Trophoblast cell (in vitro differentiated cells and primary cell): Measurements from ENCODE around the gene VCP.
A peak's percentile ranks its signal among the peaks of the same experiment; 100 is the strongest.

Source experiments
- DNase-seq, 2 donors: peaks; one replicate each; pipeline ENCODE4 v3.0.0-alpha.2; 2016
- H2AFZ ChIP-seq: 2 replicates; pipeline ENCODE4 v1.6.1; 2013; ENCODE audit warnings: low read length, moderate library complexity, mild to moderate bottlenecking; ENCODE audit not compliant: insufficient read depth, poor library complexity
- H2AK5ac ChIP-seq: 2 replicates; pipeline ENCODE4 v1.6.1; 2013; ENCODE audit warnings: mild to moderate bottlenecking, low read length
- H2BK120ac ChIP-seq: 2 replicates; pipeline ENCODE4 v1.6.1; 2013; ENCODE audit warnings: low read length, mild to moderate bottlenecking, moderate library complexity; ENCODE audit not compliant: insufficient read depth, poor library complexity
- H2BK12ac ChIP-seq: 2 replicates; pipeline ENCODE4 v1.6.1; 2013; ENCODE audit warnings: mild to moderate bottlenecking, low read length, moderate library complexity
- H2BK5ac ChIP-seq: 2 replicates; pipeline ENCODE4 v1.6.1; 2013; ENCODE audit warnings: low read length, low read depth, moderate library complexity, mild to moderate bottlenecking; ENCODE audit not compliant: poor library complexity
- H3K14ac ChIP-seq: 2 replicates; pipeline ENCODE4 v1.6.1; 2013; ENCODE audit warnings: mild to moderate bottlenecking, low read length
- H3K18ac ChIP-seq: 2 replicates; pipeline ENCODE4 v1.6.1; 2013; ENCODE audit warnings: mild to moderate bottlenecking, low read length
- H3K23ac ChIP-seq: 2 replicates; pipeline ENCODE4 v1.6.1; 2013; ENCODE audit warnings: low read length
- H3K27ac ChIP-seq: 2 replicates; pipeline ENCODE4 v1.5.1; 2013; ENCODE audit warnings: low read depth, mild to moderate bottlenecking, inconsistent platforms, low read length, moderate library complexity
- H3K27me3 ChIP-seq: 2 replicates; pipeline ENCODE4 v1.6.1; 2013; ENCODE audit warnings: inconsistent platforms, mild to moderate bottlenecking, low read length, moderate library complexity; ENCODE audit not compliant: insufficient read depth
- H3K36me3 ChIP-seq, 2 experiments: 1 replicate in 1 of 2; 2 replicates in 1 of 2; pipeline ENCODE4 v1.6.1; 2013; ENCODE audit warnings: low read length in 2 of 2, mild to moderate bottlenecking in 2 of 2, moderate library complexity in 1 of 2; ENCODE audit not compliant: insufficient read depth in 2 of 2, control insufficient read depth in 1 of 2
- H3K4ac ChIP-seq: 2 replicates; pipeline ENCODE4 v1.6.1; 2013; ENCODE audit warnings: low read depth, mild to moderate bottlenecking, low read length, moderate library complexity
- H3K4me1 ChIP-seq, 2 experiments: 1 replicate in 1 of 2; 2 replicates in 1 of 2; pipeline ENCODE4 v1.6.1; 2013; ENCODE audit warnings: low read length in 2 of 2, mild to moderate bottlenecking in 2 of 2, moderate library complexity in 1 of 2; ENCODE audit not compliant: insufficient read depth in 2 of 2, control insufficient read depth in 1 of 2
- H3K4me2 ChIP-seq: 2 replicates; pipeline ENCODE4 v1.6.1; 2013; ENCODE audit warnings: inconsistent platforms, mild to moderate bottlenecking, low read length, moderate library complexity
- H3K4me3 ChIP-seq: 2 replicates; pipeline ENCODE4 v1.5.1; 2013; ENCODE audit warnings: mild to moderate bottlenecking, low read depth, low read length, inconsistent platforms
- H3K79me1 ChIP-seq: one replicate; pipeline ENCODE4 v1.6.1; 2013; ENCODE audit warnings: low read length
- H3K79me2 ChIP-seq: 2 replicates; pipeline ENCODE4 v1.6.1; 2013; ENCODE audit warnings: low read length, mild to moderate bottlenecking; ENCODE audit not compliant: control insufficient read depth, insufficient read depth, poor library complexity
- H3K9ac ChIP-seq: 2 replicates; pipeline ENCODE4 v1.6.1; 2013; ENCODE audit warnings: mild to moderate bottlenecking, low read length
- H3K9me3 ChIP-seq: 2 replicates; pipeline ENCODE4 v1.6.1; 2013; ENCODE audit warnings: low read depth, mild to moderate bottlenecking, control low read depth, inconsistent platforms, low read length; ENCODE audit not compliant: insufficient read depth
- H4K12ac ChIP-seq: 2 replicates; pipeline ENCODE4 v1.6.1; 2013; ENCODE audit warnings: low read depth, mild to moderate bottlenecking, low read length, moderate library complexity
- H4K8ac ChIP-seq: 2 replicates; pipeline ENCODE4 v1.6.1; 2013; ENCODE audit warnings: low read depth, mild to moderate bottlenecking, low read length, moderate library complexity
- H4K91ac ChIP-seq: one replicate; pipeline ENCODE4 v1.6.1; 2013; ENCODE audit warnings: low read depth, mild to moderate bottlenecking, low read length, moderate library complexity
- WGBS: extraction: QIAGEN DNeasy Blood & Tissue Kit; methylation state at CpG from one replicate; pipeline ENCODE4 v1.1.7; 2013; ENCODE audit warnings: missing lambda C conversion rate; ENCODE audit not compliant: insufficient read length, insufficient coverage; ENCODE audit errors: extremely low coverage; 5-methylcytosine and 5-hydroxymethylcytosine counted together

Gene VCP

DNA sequence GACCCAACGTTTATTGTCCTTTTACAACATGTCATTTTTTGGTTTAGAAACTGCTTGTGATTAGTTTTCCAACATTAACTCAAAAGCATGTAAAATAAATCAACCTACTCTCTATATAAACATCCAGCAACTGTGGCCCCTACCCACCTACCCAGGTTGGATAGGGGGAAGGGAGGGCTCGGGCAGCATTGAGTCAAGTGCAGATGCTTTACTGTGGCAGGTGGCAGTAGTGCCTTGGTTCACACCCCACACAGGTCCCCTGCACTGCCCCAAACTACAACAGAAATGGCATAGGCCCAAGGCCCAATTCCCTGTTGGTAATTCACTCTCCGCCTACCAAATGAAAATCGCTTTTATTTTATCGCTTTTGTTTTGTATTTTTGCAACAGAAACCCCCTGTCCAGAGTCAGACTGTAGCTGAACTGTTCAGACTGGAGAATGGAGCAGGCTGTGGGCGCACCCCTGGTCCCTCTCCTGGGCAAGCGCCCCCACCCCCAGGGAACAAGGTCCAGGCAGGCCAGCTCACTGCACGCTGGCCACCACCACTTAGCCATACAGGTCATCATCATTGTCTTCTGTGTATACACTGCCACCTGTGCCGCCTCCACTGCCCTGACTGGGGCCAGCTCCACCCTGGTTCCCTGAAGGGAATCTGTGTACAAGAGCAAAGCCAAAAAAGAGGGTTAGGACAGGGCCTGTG is 15.7 kb downstream of the VCP start:
- no peak for DNase-seq
- Histone ChIP-seq H3K4ac (no peak overlapping the region), H2BK120ac (no peak overlapping the region), H3K79me2 (no peaks in the 10 kb centered on the region), H3K27me3 (no peaks in the 10 kb centered on the region), H3K23ac (no peak overlapping the region), H3K27ac (no peak overlapping the region), H3K18ac (no peak overlapping the region), H2AK5ac (no peak overlapping the region), H3K4me2 (no peak overlapping the region), H4K91ac (no peak overlapping the region), H2BK12ac (no peak overlapping the region), H3K9me3 (peaks cover 3% of the 10 kb centered on the region), H3K36me3 (peaks cover 49 to 65% of the 10 kb centered on the region in 2 experiments), H2BK5ac (no peak overlapping the region), H4K12ac (no peak overlapping the region), H3K4me1 (no peaks in the 10 kb centered on the region), H3K79me1 (no peaks in the 10 kb centered on the region), H3K4me3 (no peak overlapping the region), H3K14ac (no peak overlapping the region), H4K8ac (no peak overlapping the region), H3K9ac (no peak overlapping the region), H2AFZ (no peak overlapping the region)
- WGBS: no CpG with 5 or more reads among the region's 9 CpGs

DNA sequence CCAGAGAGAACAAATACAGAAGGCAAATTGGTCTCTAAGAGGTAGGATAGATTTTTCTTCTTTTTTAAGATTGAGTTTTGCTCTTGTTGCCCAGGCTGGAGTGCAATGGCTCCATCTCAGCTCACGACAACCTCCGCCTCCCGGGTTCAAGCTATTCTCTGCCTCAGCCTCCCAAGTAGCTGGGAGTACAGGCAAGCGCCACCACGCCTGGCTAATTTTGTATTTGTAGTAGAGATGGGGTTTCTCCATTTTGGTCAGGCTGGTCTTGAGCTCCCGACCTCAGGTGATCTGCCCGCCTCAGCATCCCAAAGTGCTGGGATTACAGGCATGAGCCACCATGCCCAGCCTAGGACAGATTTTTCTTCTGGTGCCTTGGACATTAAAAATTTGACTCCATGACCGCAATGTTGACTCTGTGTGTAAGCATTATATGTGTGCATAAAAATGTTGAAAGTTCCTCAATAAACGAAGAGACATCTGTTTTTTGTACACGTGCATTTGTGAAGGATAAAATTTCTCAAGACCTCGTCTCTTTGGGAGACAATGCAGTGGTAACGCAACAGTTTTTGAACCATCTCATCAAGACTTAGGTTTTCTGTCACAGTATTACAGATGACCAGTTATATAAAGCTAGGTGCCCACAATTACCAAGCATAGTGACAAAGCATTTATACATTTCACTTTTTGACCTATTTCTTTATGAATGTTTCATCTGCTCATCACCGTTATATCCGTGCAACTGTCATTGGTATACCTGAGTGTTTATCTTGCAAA is 17.4 kb downstream of the VCP start:
- H2AFZ ChIP-seq: no peak overlapping the region
- no peaks in the 10 kb centered on the region for H3K79me2 ChIP-seq
- H4K8ac ChIP-seq: no peak overlapping the region
- no peak overlapping the region for H2BK120ac ChIP-seq
- no peak overlapping the region for H3K23ac ChIP-seq
- DNase-seq: no peak
- H4K91ac ChIP-seq: no peak overlapping the region
- H2BK12ac ChIP-seq: no peak overlapping the region
- no CpG with 5 or more reads among the region's 14 CpGs for WGBS
- no peak overlapping the region for H3K4ac ChIP-seq
- H4K12ac ChIP-seq: no peak overlapping the region
- H2BK5ac ChIP-seq: no peak overlapping the region
- no peaks in the 10 kb centered on the region for H3K4me1 ChIP-seq
- no peaks in the 10 kb centered on the region for H3K79me1 ChIP-seq
- H3K27me3 ChIP-seq: no peaks in the 10 kb centered on the region
- H3K4me3 ChIP-seq: no peak overlapping the region
- H3K27ac ChIP-seq: no peak overlapping the region
- peaks cover 39 to 58% of the 10 kb centered on the region in 2 experiments for H3K36me3 ChIP-seq
- H3K4me2 ChIP-seq: no peak overlapping the region
- peaks cover 3% of the 10 kb centered on the region for H3K9me3 ChIP-seq
- H3K14ac ChIP-seq: no peak overlapping the region
- H3K9ac ChIP-seq: no peak overlapping the region
- no peak overlapping the region for H3K18ac ChIP-seq
- no peak overlapping the region for H2AK5ac ChIP-seq

- no peaks in the 10 kb centered on the region for H3K27me3 ChIP-seq
- no peak overlapping the region for H3K4ac ChIP-seq
- H2BK5ac ChIP-seq: no peak overlapping the region
- H2AK5ac ChIP-seq: no peak overlapping the region
- H3K36me3 ChIP-seq: peaks cover 38 to 56% of the 10 kb centered on the region in 2 experiments
- no peak overlapping the region for H4K12ac ChIP-seq
- no peaks in the 10 kb centered on the region for H3K79me2 ChIP-seq
- no peak overlapping the region for H3K9ac ChIP-seq
- H2AFZ ChIP-seq: no peak overlapping the region
- no peaks in the 10 kb centered on the region for H3K79me1 ChIP-seq
- no peak overlapping the region for H3K4me3 ChIP-seq
- H3K14ac ChIP-seq: no peak overlapping the region
- H3K4me2 ChIP-seq: no peak overlapping the region
- H3K18ac ChIP-seq: no peak overlapping the region
- WGBS: no CpG with 5 or more reads among the region's 5 CpGs
- H2BK12ac ChIP-seq: no peak overlapping the region
- no peak overlapping the region for H4K91ac ChIP-seq
- H4K8ac ChIP-seq: no peak overlapping the region
- H3K23ac ChIP-seq: no peak overlapping the region
- H3K9me3 ChIP-seq: peaks cover 3% of the 10 kb centered on the region
- no peak overlapping the region for H3K27ac ChIP-seq
- H3K4me1 ChIP-seq: no peaks in the 10 kb centered on the region
- no peak for DNase-seq
- H2BK120ac ChIP-seq: no peak overlapping the region
These were observed 18.1 kb downstream of the VCP start for GRCh38 chr9:35054185-35054835.

DNA sequence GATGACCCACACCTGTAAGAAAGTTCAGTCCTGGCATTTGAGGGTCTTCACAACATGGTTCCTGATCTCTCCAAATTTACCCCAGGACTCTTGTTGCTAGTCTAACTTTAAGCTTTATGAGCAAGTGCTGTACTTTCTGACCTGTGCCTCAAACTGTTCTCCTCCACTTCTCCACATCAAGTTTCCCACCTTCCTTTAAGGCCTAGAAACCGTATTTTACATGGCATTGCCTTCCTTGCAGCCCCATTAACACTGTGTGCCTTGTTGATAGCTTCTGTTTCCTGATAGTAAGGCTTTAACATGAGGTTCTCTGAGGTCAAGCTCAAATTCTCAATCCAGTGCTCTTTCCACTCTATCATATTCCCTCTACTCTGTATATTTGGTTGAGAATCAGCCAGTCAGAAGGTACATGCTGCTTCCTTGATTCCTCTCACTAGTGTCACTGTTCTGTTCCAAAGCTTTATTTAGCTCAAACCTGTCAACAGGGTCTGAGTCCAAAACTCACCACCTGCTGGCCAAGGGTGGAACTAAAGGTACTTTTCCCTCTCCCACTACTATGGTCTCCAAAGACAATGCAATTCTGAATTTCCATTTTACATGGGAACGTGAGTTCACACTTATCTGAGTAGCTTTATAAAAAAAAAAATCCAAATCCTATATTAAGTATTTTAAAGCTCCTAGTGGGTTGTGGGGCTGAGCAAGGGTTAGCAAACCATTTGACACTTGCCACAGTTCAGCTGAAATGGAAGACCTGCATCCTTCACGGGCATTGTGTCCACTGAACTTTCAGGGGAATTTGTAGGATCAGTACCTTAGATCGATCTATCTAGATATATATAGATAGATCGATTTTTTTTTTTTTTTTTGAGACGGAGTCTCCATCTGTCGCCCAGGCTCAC is 21.1 kb downstream of the VCP start:
- Histone ChIP-seq H4K8ac (no peak overlapping the region), H3K9ac (no peak overlapping the region), H3K79me2 (no peaks in the 10 kb centered on the region), H2BK120ac (no peak overlapping the region), H3K36me3 (peaks cover 24 to 40% of the 10 kb centered on the region in 2 experiments), H3K27ac (no peak overlapping the region), H3K23ac (no peak overlapping the region), H3K4me3 (no peak overlapping the region), H3K4me2 (no peak overlapping the region), H3K14ac (no peak overlapping the region), H2AFZ (no peak overlapping the region), H3K4me1 (no peaks in the 10 kb centered on the region), H3K4ac (no peak overlapping the region), H2BK5ac (no peak overlapping the region), H2AK5ac (no peak overlapping the region), H3K27me3 (no peaks in the 10 kb centered on the region), H3K18ac (no peak overlapping the region), H2BK12ac (no peak overlapping the region), H4K12ac (no peak overlapping the region), H3K9me3 (no peaks in the 10 kb centered on the region), H3K79me1 (no peaks in the 10 kb centered on the region), H4K91ac (no peak overlapping the region)
- DNase-seq: peak; percentile 69 to 87
- WGBS: no CpG with 5 or more reads among the region's 7 CpGs
